Measurements from ENCODE around the gene ZNF319. TPM values are rescaled to one million over a fixed set of nuclear protein-coding genes. Genes with fewer than 3 reads are reported as not detected.

ZNF319 gene
- total and polyA plus RNA-seq, 2 of the 4 experiments (the other 2 are of a cell fraction) = 0.90 to 6.3 TPM

DNA sequence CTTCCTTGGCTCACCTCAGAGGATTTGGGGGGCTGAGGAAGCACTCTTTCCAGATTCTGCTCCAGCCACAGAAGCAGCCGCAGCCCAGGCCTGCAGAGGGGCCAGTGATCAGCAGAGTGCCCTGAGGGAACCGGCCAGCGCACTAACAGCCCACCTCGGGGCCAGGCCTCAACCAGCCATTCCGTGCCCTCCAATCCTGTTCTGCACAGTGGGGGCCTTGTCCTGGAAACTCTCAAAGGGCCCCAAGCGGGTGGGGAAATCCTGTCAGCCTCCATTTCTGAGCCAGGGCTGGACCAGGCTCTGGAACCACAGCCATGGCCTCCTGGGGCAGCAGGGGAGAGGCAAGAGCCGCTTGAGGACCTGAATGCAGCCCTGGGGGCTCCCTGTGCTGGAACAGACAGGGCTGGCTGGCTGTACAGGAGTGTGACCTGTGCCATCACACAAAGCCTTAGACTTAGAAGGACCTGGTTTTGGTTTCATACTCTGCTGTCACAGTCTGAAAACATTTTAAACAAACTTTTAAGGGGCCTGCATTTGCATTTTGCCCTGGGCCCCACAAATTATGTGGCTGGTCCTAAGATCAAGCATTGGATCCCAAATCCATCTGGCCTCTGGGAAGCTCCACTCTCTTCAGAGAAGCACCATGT is 39.5 kb downstream of the ZNF319 start:
- dilution Hi-C loops (cut with HindIII; ENCODE audit: low sequenced_read_pairs, unreplicated experiment) = no loop called here
- intact Hi-C loops (cut with micrococcal nuclease) = no loop called here
- in situ Hi-C loops (cut with MboI; ENCODE audit: low sequenced_read_pairs) = no loop called here
- H4K8ac ChIP-seq (ENCODE audit: low read depth in 2 of 2, low read length in 2 of 2) = no peak overlapping the region
- no peak overlapping the region for H2AK5ac ChIP-seq (ENCODE audit: low read depth, low read length)
- no peak overlapping the region for H3K4me2 ChIP-seq (ENCODE audit: low read depth, low read length)
- no peaks in the 10 kb centered on the region for H3K79me1 ChIP-seq (ENCODE audit: low read depth in 1 of 2, low read length in 2 of 2)
- TF ChIP-seq ELK1 (IDR thresholded peaks at IDR 0.05; ENCODE audit: borderline replicate concordance, low read depth, low read length) (no peak), MAFK (IDR thresholded peaks at IDR 0.05; ENCODE audit: low read depth, low read length) (no peak), BHLHE40 (IDR thresholded peaks at IDR 0.05; ENCODE audit: low read depth, low read length) (no peak), RFX5 (IDR thresholded peaks at IDR 0.05; ENCODE audit: low read depth, low read length) (no peak), MAZ (IDR thresholded peaks at IDR 0.05; ENCODE audit: borderline replicate concordance, low read depth, low read length) (no peak), MXI1 (IDR thresholded peaks at IDR 0.05; ENCODE audit: borderline replicate concordance, low read depth, low read length) (no peak), RCOR1 (IDR thresholded peaks at IDR 0.05; ENCODE audit: insufficient replicate concordance, low read length) (no peak), RAD21 (IDR thresholded peaks at IDR 0.05; ENCODE audit: low read length) (no peak), USF2 (IDR thresholded peaks at IDR 0.05; ENCODE audit: low read depth, low read length) (no peak), NFE2L2 (IDR thresholded peaks at IDR 0.05; ENCODE audit: low read depth, low read length) (no peak), SMC3 (IDR thresholded peaks at IDR 0.05; ENCODE audit: low read depth, low read length) (no peak)
- H4K5ac ChIP-seq (ENCODE audit: low read depth, low read length) = no peak overlapping the region
- no peak overlapping the region for H3K14ac ChIP-seq (replicated peaks; ENCODE audit: low read depth, low read length)
- no peak overlapping the region for H2BK120ac ChIP-seq (ENCODE audit: low read depth, low read length)
- no peak overlapping the region for H3K23ac ChIP-seq (ENCODE audit: low read depth, low read length)
- H2BK5ac ChIP-seq (ENCODE audit: low read depth, low read length, poor library complexity, severe bottlenecking) = no peak overlapping the region
- no TSS peak for BruUV-seq (replicated peaks)
- no peaks in the 10 kb centered on the region for H3K4me1 ChIP-seq (ENCODE audit: control insufficient read depth, insufficient read depth, low read length)
- H3K4ac ChIP-seq (ENCODE audit: low read depth, low read length) = no peak overlapping the region
- no peak overlapping the region for H2BK15ac ChIP-seq (ENCODE audit: low read depth, low read length)
- no peak overlapping the region for H2BK20ac ChIP-seq (ENCODE audit: low read depth, low read length)
- H3K9me1 ChIP-seq (ENCODE audit: insufficient read depth, low read length) = no peaks in the 10 kb centered on the region
- H3K9ac ChIP-seq (ENCODE audit: low read depth, low read length) = no peak overlapping the region
- no peak overlapping the region for H4K91ac ChIP-seq (ENCODE audit: insufficient read depth, low read depth, low read length)
- H2AK9ac ChIP-seq (replicated peaks; ENCODE audit: low read depth, low read length, poor library complexity) = no peak overlapping the region
- peaks cover 55% of the 10 kb centered on the region for H3K27me3 ChIP-seq (ENCODE audit: control insufficient read depth, insufficient read depth, low read length)
- WGBS, 2 experiments (ENCODE audit: extremely low coverage in 2 of 2, insufficient read length in 1 of 2) = 50% methylated on average over 1 of the region's 7 CpGs; no CpG with 5 or more reads in 1 of the 2 experiments
- ATAC-seq (ENCODE audit: low read depth) (no peak), DNase-seq (no peak)
- no peak overlapping the region for H3K56ac ChIP-seq (ENCODE audit: extremely low read depth, insufficient read depth, low read length)
- H2AFZ ChIP-seq (replicated peaks; ENCODE audit: low read length, poor library complexity) = no peak overlapping the region
- no peaks in the 10 kb centered on the region for H3K9me3 ChIP-seq (ENCODE audit: control insufficient read depth, insufficient read depth, low read length)
- no peak overlapping the region for H3K4me3 ChIP-seq (ENCODE audit: insufficient read depth, low read depth, low read length)
- no peaks in the 10 kb centered on the region for H3K36me3 ChIP-seq (ENCODE audit: control insufficient read depth, insufficient read depth, low read length)
- no peak overlapping the region for H3K27ac ChIP-seq (ENCODE audit: insufficient read depth, low read length)
- ChIA-PET CTCF (no interaction called here), POLR2A (ENCODE audit: unreplicated experiment) (no interaction called here)
- H3K18ac ChIP-seq (ENCODE audit: low read depth, low read length) = no peak overlapping the region
- no peaks in the 10 kb centered on the region for H4K20me1 ChIP-seq (ENCODE audit: insufficient read depth, low read length)
